Measurements from ENCODE around the gene VSTM2L. TPM values are rescaled to one million over a fixed set of nuclear protein-coding genes. Genes with fewer than 3 reads are reported as not detected.

The VSTM2L gene
- polyA plus RNA-seq, 1 donor from 2014 or later = 22.1 TPM

GRCh38 chr20:37885042-37885441 is 17.9 kb upstream of the VSTM2L start:
- Histone ChIP-seq H3K9me2 (ENCODE audit: insufficient read depth, low read length) (no peaks in the 10 kb centered on the region), H3K9me3 (ENCODE audit: low read length) (no peaks in the 10 kb centered on the region), H3K36me3 (ENCODE audit: insufficient read depth, low read length) (no peaks in the 10 kb centered on the region), H3K27ac (ENCODE audit: low read length) (no peak overlapping the region), H4K20me1 (ENCODE audit: insufficient read depth) (no peaks in the 10 kb centered on the region), H3K4me3 (ENCODE audit: low read length) (no peak overlapping the region), H3K4me2 (ENCODE audit: low read length) (no peak overlapping the region), H3K79me2 (replicated peaks; ENCODE audit: insufficient read depth, low read length) (no peaks in the 10 kb centered on the region), H3K9ac (ENCODE audit: low read length) (no peak overlapping the region), H3K27me3 (ENCODE audit: insufficient read depth, low read depth, low read length) (no peaks in the 10 kb centered on the region), H3F3A (ENCODE audit: insufficient read depth, low read length, poor library complexity, severe bottlenecking) (no peaks in the 10 kb centered on the region), H2AFZ (ENCODE audit: low read depth, low read length) (no peak overlapping the region)
- TF ChIP-seq REST (IDR thresholded peaks at IDR 0.05; ENCODE audit: borderline replicate concordance) = no peak
- TF ChIP-seq EP300 (conservative IDR thresholded peaks at IDR 0.05; ENCODE audit: poor library complexity, severe bottlenecking) = no peak
- TF ChIP-seq TAF1 (IDR thresholded peaks at IDR 0.05; ENCODE audit: low read depth) = no peak
- no peak for TF ChIP-seq MXI1 (conservative IDR thresholded peaks at IDR 0.05; ENCODE audit: poor library complexity, severe bottlenecking)
- TF ChIP-seq RAD21 (conservative IDR thresholded peaks at IDR 0.05) = no peak
- no peak for TF ChIP-seq EZH2 (IDR thresholded peaks at IDR 0.05; ENCODE audit: borderline replicate concordance, insufficient read depth, low read length, poor library complexity, severe bottlenecking)
- no peak for TF ChIP-seq POLR2AphosphoS5 (IDR thresholded peaks at IDR 0.05)
- no peak for TF ChIP-seq CTCF (IDR thresholded peaks at IDR 0.05; ENCODE audit: poor library complexity, severe bottlenecking)
- no peak for TF ChIP-seq SMC3 (conservative IDR thresholded peaks at IDR 0.05; ENCODE audit: poor library complexity)

GRCh38 chr20:37885593-37886503 is 17.1 kb upstream of the VSTM2L start:
- Histone ChIP-seq H3F3A (ENCODE audit: insufficient read depth, low read length, poor library complexity, severe bottlenecking) (no peaks in the 10 kb centered on the region), H3K4me2 (ENCODE audit: low read length) (no peak overlapping the region), H3K79me2 (replicated peaks; ENCODE audit: insufficient read depth, low read length) (no peaks in the 10 kb centered on the region), H3K9me2 (ENCODE audit: insufficient read depth, low read length) (no peaks in the 10 kb centered on the region), H3K9ac (ENCODE audit: low read length) (no peak overlapping the region), H4K20me1 (ENCODE audit: insufficient read depth) (no peaks in the 10 kb centered on the region), H2AFZ (ENCODE audit: low read depth, low read length) (no peak overlapping the region), H3K27ac (ENCODE audit: low read length) (no peak overlapping the region), H3K36me3 (ENCODE audit: insufficient read depth, low read length) (no peaks in the 10 kb centered on the region), H3K9me3 (ENCODE audit: low read length) (no peaks in the 10 kb centered on the region), H3K27me3 (ENCODE audit: insufficient read depth, low read depth, low read length) (no peaks in the 10 kb centered on the region), H3K4me3 (ENCODE audit: low read length) (no peak overlapping the region)
- TF ChIP-seq EP300 (conservative IDR thresholded peaks at IDR 0.05; ENCODE audit: poor library complexity, severe bottlenecking) (no peak), POLR2AphosphoS5 (IDR thresholded peaks at IDR 0.05) (no peak), SMC3 (conservative IDR thresholded peaks at IDR 0.05; ENCODE audit: poor library complexity) (no peak), REST (IDR thresholded peaks at IDR 0.05; ENCODE audit: borderline replicate concordance) (no peak), TAF1 (IDR thresholded peaks at IDR 0.05; ENCODE audit: low read depth) (no peak), EZH2 (IDR thresholded peaks at IDR 0.05; ENCODE audit: borderline replicate concordance, insufficient read depth, low read length, poor library complexity, severe bottlenecking) (no peak), RAD21 (conservative IDR thresholded peaks at IDR 0.05) (no peak), MXI1 (conservative IDR thresholded peaks at IDR 0.05; ENCODE audit: poor library complexity, severe bottlenecking) (no peak)
